SK-N-MC (cell line): Measurements from ENCODE around the gene SVBP.
A peak's percentile ranks its signal among the peaks of the same experiment; 100 is the strongest.

Experiments
- DNase-seq: peaks from one replicate; pipeline ENCODE4 v3.0.0-alpha.2; 2011; ENCODE audit warnings: low read depth, low spot score
- H3K27ac ChIP-seq: fragments of 200-600 bp; sonication (generic); 2 replicates; pipeline ENCODE4 v1.5.1; 2016; ENCODE audit warnings: mixed run types
- H3K36me3 ChIP-seq: fragments of 200-600 bp; sonication (generic); 2 replicates; pipeline ENCODE4 v1.6.1; 2017; ENCODE audit warnings: antibody characterized with exemption, low read length, mixed read lengths; ENCODE audit not compliant: insufficient read depth
- H3K4me3 ChIP-seq: fragments of 200-600 bp; sonication (generic); 2 replicates; pipeline ENCODE4 v1.5.1; 2016
- H3K9ac ChIP-seq: fragments of 200-600 bp; sonication (generic); 2 replicates; pipeline ENCODE4 v1.8.0; 2017; ENCODE audit warnings: mixed run types, mixed read lengths; ENCODE audit not compliant: insufficient read length
- H3K9me3 ChIP-seq: fragments of 200-600 bp; sonication (generic); 2 replicates; pipeline ENCODE4 v1.6.1; 2017; ENCODE audit warnings: low read depth, mild to moderate bottlenecking, antibody characterized with exemption, low read length, moderate library complexity, mixed read lengths
- EZH2 ChIP-seq: fragments of 200-600 bp; sonication (generic); IDR thresholded peaks from one replicate; pipeline ENCODE4 v1.6.1; 2017; ENCODE audit warnings: antibody characterized with exemption
- FOXP2 ChIP-seq: optimal IDR thresholded peaks from 2 replicates; pipeline ENCODE3; 2011; ENCODE audit warnings: mild to moderate bottlenecking, moderate library complexity; ENCODE audit not compliant: insufficient read depth; ENCODE audit errors: extremely low read length, control extremely low read depth
- POLR2AphosphoS5 ChIP-seq: IDR thresholded peaks from 2 replicates; pipeline ENCODE4 v1.6.1; 2012; ENCODE audit warnings: mild to moderate bottlenecking, low read depth, low read length, borderline replicate concordance

SVBP gene

DNA sequence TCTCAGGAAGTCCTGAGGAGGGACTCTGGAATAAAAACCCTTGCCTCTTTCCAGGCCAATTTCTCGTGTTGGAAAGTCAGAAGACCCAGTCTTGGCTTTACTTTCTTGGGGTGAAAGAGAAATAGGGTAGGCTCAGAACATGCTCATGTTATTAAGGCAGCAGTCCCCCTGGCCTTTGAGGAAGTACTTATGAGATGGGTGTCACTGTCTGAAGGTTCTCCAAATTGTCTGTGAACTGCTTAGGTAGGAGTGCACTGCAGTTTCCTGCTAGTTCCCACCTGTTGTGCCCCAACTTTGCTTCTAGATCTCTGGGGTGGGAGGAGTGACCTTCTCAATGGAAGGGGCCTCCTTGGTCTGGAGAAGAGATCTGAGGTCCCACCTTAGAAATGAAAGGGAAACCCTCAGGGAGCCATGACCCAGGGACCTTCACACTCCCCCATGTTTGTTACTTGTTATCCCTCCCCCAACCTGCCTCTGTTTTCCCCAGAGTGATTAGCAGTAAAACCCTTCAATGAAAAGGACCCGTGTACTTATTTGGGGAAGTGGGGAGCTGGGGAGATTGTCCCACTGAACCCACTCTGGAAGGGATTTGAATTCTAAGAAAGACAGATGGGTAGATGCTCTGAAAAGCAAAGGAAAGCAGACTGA is 34.9 kb upstream of the SVBP start:
- no peak for DNase-seq
- Histone ChIP-seq H3K9me3 (no peaks in the 10 kb centered on the region), H3K9ac (no peak overlapping the region), H3K27ac (no peak overlapping the region), H3K36me3 (peaks cover 31% of the 10 kb centered on the region), H3K4me3 (no peak overlapping the region)
- TF ChIP-seq POLR2AphosphoS5, result no peak

DNA sequence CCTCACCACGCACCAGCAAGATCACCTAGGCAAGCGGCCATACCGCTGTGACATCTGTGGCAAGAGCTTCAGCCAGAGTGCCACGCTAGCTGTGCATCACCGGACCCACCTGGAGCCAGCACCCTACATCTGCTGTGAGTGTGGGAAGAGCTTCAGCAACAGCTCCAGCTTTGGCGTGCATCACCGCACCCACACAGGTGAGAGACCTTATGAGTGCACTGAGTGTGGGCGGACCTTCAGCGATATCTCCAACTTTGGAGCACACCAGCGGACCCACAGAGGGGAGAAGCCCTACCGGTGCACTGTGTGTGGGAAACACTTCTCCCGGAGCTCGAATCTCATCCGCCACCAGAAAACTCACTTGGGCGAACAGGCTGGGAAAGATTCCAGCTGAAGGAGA is 34.2 kb upstream of the SVBP start:
- no peak overlapping the region for H3K27ac ChIP-seq

DNA sequence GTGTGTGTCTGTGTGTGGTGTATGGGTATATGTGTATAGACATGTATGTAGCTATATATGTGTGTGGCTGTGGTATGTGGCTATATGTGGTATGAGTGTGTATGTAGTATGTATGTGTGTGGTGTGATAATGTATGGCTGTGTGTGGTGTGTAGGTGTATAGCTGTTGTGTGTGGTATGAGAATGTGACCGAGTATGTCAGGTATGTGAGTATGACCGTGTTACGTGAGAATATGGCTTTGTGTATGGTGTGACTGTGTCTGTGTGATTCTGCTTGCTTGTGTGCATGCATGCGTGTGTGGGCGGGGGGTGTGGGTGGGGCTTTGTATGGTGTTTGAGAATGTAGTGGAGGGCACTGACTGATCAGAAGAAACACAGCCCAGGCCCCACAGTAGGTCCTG is 32.7 kb upstream of the SVBP start:
- Histone ChIP-seq H3K4me3 (no peak overlapping the region), H3K36me3 (peaks cover 31% of the 10 kb centered on the region), H3K9me3 (no peaks in the 10 kb centered on the region), H3K27ac (no peak overlapping the region), H3K9ac (no peak overlapping the region)
- DNase-seq, result no peak
- no peak for TF ChIP-seq FOXP2
- no peak for TF ChIP-seq EZH2
- TF ChIP-seq POLR2AphosphoS5, result no peak

More for the DNA sequence above, 34.2 kb upstream of the SVBP start:
- no peak for DNase-seq
- TF ChIP-seq FOXP2 (no peak), EZH2 (no peak), POLR2AphosphoS5 (no peak)
- H3K9me3 ChIP-seq, result no peaks in the 10 kb centered on the region
- H3K4me3 ChIP-seq, result no peak overlapping the region
- peaks cover 31% of the 10 kb centered on the region for H3K36me3 ChIP-seq
- no peak overlapping the region for H3K9ac ChIP-seq

DNA sequence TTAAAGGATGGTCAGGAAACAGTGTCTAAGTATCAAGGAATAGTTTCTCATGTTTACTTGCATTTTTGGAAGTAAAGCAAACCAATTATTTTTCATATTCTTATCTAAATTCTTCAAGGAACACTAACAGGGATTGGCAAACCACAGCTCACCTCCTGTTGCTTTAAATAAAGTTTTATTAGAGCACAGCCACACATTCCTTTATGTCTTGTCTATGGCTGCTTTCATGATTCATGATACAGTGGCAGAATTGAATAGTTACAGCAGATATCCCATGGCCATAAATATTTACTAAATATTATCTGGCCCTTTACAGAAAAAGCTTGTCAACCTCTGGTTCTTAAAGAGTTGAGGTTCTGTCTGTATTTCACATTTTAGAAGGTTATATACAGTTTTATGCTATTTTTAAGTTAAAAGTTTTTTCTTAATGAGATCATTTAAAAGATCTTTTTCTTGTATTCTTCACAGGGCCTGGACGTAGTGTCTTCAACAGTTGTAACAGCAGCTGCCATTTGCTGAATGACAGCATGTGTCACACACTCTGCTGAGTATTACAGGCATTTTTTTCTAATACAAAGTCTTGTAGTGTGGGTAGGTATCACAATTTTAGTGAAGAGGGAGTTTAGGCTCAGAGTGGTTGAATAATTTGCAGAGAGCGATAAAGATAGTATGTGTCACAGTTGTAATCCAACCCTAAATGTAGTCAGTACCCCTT is 31.8 kb upstream of the SVBP start:
- DNase-seq, result no peak
- H3K36me3 ChIP-seq, result peaks cover 31% of the 10 kb centered on the region
- H3K27ac ChIP-seq, result no peak overlapping the region
- TF ChIP-seq EZH2 (no peak), POLR2AphosphoS5 (no peak), FOXP2 (no peak)
- H3K9me3 ChIP-seq, result no peaks in the 10 kb centered on the region
- no peak overlapping the region for H3K4me3 ChIP-seq
- H3K9ac ChIP-seq, result no peak overlapping the region

DNA sequence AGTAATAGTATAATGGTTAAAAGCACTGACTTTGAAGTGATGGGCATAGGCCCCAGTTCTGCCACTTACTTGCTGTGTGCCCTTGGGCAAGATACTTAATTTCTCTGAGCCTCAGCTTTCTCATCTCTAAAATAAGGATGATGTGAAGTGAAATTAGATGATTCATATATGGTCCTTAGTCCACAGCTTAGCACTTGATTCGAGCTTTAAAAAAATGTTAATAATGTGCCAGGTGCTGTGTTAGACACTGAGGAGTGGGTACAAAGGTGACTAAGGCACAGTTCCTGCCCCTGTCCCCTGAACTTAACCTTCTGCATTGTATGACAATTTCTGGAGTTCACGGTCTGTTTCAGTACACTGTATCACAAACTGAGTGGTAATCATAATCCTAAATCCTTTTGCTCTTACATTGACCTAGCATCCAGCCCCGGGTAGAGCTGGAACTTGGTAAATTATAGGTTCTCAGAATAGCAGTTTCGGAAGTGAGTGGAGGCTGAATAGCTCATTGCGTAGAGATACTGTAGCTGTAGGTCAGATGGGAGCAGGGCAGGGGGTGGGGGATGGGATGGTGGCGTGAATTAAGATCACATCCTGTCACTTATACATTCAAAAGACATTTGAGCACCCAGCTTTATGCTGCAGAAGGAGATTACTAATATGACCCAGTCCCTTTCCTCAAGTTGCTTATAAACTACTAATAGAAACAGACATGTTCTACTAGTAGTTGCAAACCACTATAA is 30.7 kb upstream of the SVBP start:
- Histone ChIP-seq H3K9ac (peak overlapping the region; percentile 92), H3K9me3 (no peaks in the 10 kb centered on the region), H3K36me3 (peaks cover 31% of the 10 kb centered on the region), H3K4me3 (peak overlapping the region; percentile 83), H3K27ac (no peak overlapping the region)
- no peak for DNase-seq
- no peak for TF ChIP-seq FOXP2
- TF ChIP-seq EZH2, result no peak
- no peak for TF ChIP-seq POLR2AphosphoS5

DNA sequence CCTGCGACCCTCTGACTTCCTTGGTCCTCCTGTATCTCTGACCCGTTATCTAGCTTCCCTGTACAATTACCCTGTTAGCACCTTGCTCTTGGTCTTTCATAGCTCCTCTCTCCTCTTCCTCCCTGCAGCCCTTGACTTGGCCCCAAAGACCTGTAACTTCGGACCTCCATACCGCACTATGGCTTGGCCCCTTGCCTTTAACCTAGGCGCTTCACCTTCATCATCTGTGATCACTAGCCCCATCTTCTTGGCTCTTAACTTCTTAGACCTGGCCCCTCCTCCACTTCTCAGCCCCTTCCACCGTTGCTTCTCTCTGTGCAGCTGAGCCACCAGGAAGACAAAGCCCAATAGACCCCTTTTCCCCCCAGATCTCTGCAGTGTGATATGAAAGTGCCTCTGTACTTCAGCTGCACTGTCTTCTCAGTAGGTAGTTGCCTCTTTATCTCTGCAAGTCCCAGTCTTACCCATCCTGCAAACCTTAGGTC is 30.0 kb upstream of the SVBP start:
- no peak overlapping the region for H3K27ac ChIP-seq
- no peaks in the 10 kb centered on the region for H3K9me3 ChIP-seq
- no peak for DNase-seq
- TF ChIP-seq FOXP2, result no peak
- TF ChIP-seq POLR2AphosphoS5, result no peak
- TF ChIP-seq EZH2, result no peak
- H3K9ac ChIP-seq, result peak overlapping the region; percentile 92
- H3K36me3 ChIP-seq, result peaks cover 31% of the 10 kb centered on the region
- H3K4me3 ChIP-seq, result peak overlapping the region; percentile 83

DNA sequence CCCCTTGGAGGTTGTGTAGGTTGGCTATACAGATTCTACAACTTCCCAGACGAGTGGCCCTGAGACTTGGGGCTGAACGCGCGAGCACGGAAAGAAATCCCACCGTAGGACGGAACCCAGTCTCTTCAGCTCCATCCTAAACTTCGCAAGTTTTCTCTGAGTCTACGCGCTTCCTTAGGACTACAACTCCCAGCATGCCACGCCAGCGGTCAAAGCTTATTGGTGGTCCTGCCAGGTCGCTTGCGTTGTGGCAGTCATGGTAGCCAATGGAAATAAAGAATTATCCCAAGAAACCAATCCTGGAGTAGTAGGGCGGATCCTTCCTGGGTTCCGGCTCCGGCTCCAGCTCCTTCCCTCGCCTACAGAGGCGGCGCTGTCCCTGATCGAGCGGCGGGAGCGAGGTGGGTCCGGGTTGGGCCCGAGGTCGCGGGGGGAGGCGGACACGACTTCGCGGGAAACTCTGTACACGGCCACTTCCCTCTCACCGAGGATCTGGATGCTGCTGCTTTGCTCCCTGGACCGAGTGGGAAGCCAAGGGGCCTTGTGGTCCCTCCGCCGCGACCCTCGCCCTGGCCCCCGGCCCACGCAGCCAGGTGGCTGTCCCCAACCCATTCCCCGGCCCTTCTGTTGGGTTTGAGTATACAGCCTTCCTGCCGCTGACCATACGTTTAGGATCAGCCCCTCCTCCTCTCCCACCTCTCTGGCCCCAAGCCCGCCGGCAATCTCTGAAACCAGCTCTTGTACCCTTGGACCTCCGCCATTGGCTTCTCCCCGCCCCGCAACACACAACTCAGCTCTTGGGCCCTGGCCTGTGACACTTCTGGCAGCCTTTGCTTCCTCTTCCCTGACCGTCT is 29.3 kb upstream of the SVBP start, which contains the start of gene ZNF691:
ZNF691 (plus strand) TSS at position 357 of the 854 bp plus-strand sequence. CDS start 3,046 bp downstream, outside the sequence.
- DNase-seq, result peak; percentile 92
- Histone ChIP-seq H3K36me3 (peaks cover 26% of the 10 kb centered on the region), H3K4me3 (peak within 1 kb of the TSS; percentile 83), H3K9ac (peak within 1 kb of the TSS; percentile 92), H3K9me3 (no peaks in the 10 kb centered on the region), H3K27ac (no peak within 1 kb of the TSS)
- TF ChIP-seq POLR2AphosphoS5, result peak; percentile 91
- no peak for TF ChIP-seq EZH2

DNA sequence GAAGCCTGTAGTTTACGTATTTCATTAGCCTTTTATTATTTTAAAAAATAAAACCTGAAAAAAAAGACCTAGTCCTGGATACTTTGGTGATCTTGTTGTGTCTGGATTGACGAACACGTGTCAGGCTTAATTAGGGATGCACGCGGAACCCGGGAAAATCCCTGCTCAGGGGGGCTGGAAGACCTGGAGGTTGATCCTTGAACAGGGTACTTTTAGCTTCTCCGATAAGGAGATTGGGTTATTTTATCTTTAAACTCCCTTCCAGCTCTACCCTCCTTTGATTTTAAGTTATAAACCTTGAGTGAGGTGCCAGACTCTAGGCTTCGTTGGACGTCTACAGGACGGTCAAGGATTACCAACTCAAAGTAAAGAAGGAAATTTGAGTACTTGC is 28.7 kb upstream of the SVBP start:
- no peak for DNase-seq
- Histone ChIP-seq H3K9me3 (no peaks in the 10 kb centered on the region), H3K4me3 (peak overlapping the region; percentile 83), H3K27ac (no peak overlapping the region), H3K9ac (peak overlapping the region; percentile 69), H3K36me3 (peaks cover 20% of the 10 kb centered on the region)
- no peak for TF ChIP-seq EZH2
- no peak for TF ChIP-seq POLR2AphosphoS5
- TF ChIP-seq FOXP2, result no peak
